PC-3 (cell line): ENCODE measurements around the gene FALEC.

Experiments
- EZH2 ChIP-seq: fragments of 300-600 bp; sonication (generic); IDR thresholded peaks from one replicate; pipeline ENCODE4 v1.6.1; 2017; ENCODE audit warnings: antibody characterized with exemption, mild to moderate bottlenecking, low read length; ENCODE audit not compliant: unreplicated experiment
- EZH2phosphoT487 ChIP-seq: fragments of 300-600 bp; sonication (generic); IDR thresholded peaks from 2 replicates; pipeline ENCODE4 v1.6.1; 2018; ENCODE audit warnings: mild to moderate bottlenecking, antibody characterized with exemption, low read length, borderline replicate concordance
- TF ChIP-seq, protein P1 (sequence below): fragments of 300-600 bp; sonication (generic); conservative IDR thresholded peaks from 2 replicates; pipeline ENCODE4 v1.5.1; 2017; ENCODE audit warnings: antibody characterized with exemption, low read depth, mild to moderate bottlenecking, low read length

DNA sequence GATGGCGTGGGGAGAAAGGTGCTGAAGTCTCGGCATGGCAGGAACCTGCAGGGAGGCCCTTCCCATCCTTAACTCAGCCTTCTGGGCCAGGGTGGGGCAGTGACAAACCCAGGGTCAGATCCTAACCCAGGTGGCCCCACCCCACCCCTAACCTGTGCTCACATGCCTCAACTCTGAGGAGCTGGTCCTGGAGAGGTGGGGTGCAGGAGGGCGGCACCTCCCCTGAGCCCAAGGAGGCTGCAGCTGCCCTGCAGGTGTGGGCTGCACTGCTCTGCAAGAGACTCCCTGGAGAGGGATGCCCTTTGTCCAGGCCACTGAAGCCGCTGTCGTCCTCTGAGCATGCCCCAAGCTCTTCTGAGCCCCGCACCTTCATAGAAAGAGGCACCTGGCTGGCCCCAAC, 18.4 kb downstream of the FALEC start:
- TF ChIP-seq EZH2 (no peak), EZH2phosphoT487 (no peak)
- TF ChIP-seq, protein P1, sequence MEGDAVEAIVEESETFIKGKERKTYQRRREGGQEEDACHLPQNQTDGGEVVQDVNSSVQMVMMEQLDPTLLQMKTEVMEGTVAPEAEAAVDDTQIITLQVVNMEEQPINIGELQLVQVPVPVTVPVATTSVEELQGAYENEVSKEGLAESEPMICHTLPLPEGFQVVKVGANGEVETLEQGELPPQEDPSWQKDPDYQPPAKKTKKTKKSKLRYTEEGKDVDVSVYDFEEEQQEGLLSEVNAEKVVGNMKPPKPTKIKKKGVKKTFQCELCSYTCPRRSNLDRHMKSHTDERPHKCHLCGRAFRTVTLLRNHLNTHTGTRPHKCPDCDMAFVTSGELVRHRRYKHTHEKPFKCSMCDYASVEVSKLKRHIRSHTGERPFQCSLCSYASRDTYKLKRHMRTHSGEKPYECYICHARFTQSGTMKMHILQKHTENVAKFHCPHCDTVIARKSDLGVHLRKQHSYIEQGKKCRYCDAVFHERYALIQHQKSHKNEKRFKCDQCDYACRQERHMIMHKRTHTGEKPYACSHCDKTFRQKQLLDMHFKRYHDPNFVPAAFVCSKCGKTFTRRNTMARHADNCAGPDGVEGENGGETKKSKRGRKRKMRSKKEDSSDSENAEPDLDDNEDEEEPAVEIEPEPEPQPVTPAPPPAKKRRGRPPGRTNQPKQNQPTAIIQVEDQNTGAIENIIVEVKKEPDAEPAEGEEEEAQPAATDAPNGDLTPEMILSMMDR, result no peak
